CD4-positive, alpha-beta T cell (primary cell): Measurements from ENCODE around the gene SLC4A1. TPM values are rescaled to one million over a fixed set of nuclear protein-coding genes. Genes with fewer than 3 reads are reported as not detected.
A peak's percentile ranks its signal among the peaks of the same experiment; 100 is the strongest.

ENCODE experiments used
- ATAC-seq: fragments of 200-7000 bp; cut with Tn5 transposase; one replicate; pipeline ENCODE4 v1.10.0; 2022; ENCODE audit warnings: mild to moderate bottlenecking; ENCODE audit not compliant: poor library complexity
- CTCF ChIA-PET: fragments of 350-600 bp; sonication (Branson Sonifier 250); formaldehyde crosslinking; loops from one replicate; lab custom pipeline; 2021; ENCODE audit warnings: antibody characterized with exemption, inconsistent platforms; lab: Charles Lee
- POLR2A ChIA-PET: fragments of 350-600 bp; sonication (Branson Sonifier 250); formaldehyde crosslinking; loops from one replicate; lab custom pipeline; 2021; ENCODE audit warnings: antibody characterized with exemption, inconsistent platforms; lab: Charles Lee
- DNase-seq, 14 experiments: peaks; one replicate each; pipeline ENCODE4 v3.0.0-alpha.2; 2013 to 2020; ENCODE audit warnings: mixed read lengths in 2 of 14
- H3K27ac ChIP-seq, 2 donors: one replicate each; pipeline versions ENCODE4 v1.5.1 to v1.7.0; 2013; ENCODE audit warnings: low read length in 2 of 2, low read depth in 1 of 2, mild to moderate bottlenecking in 1 of 2
- H3K27me3 ChIP-seq, 2 experiments: 1 replicate in 1 of 2; 2 replicates in 1 of 2; pipeline versions ENCODE4 v1.6.1 to v1.7.0; 2013; ENCODE audit warnings: low read length in 2 of 2, control low read depth in 1 of 2, mild to moderate bottlenecking in 1 of 2, moderate library complexity in 1 of 2; ENCODE audit not compliant: insufficient read depth in 2 of 2, control insufficient read depth in 1 of 2
- H3K36me3 ChIP-seq: one replicate; pipeline ENCODE4 v1.6.1; 2013; ENCODE audit warnings: low read length, control low read depth; ENCODE audit not compliant: insufficient read depth
- H3K4me1 ChIP-seq: one replicate; pipeline ENCODE4 v1.6.1; 2013; ENCODE audit warnings: low read length, control low read depth; ENCODE audit not compliant: insufficient read depth
- H3K4me3 ChIP-seq: one replicate; pipeline ENCODE4 v1.5.1; 2013; ENCODE audit warnings: mild to moderate bottlenecking, low read length, moderate library complexity
- H3K9me3 ChIP-seq, 2 experiments: 1 replicate in 1 of 2; 2 replicates in 1 of 2; pipeline versions ENCODE4 v1.6.1 to v1.7.0; 2013; ENCODE audit warnings: low read length in 2 of 2, mild to moderate bottlenecking in 2 of 2, control low read depth in 1 of 2, moderate library complexity in 1 of 2; ENCODE audit not compliant: control insufficient read depth in 1 of 2, insufficient read depth in 1 of 2
- H3K27ac Mint-ChIP-seq: one replicate; pipeline ENCODE4 v1.8.0; 2020; ENCODE audit warnings: mixed read lengths
- H3K27me3 Mint-ChIP-seq: one replicate; pipeline ENCODE4 v1.8.0; 2021; ENCODE audit warnings: mixed read lengths
- H3K36me3 Mint-ChIP-seq: one replicate; pipeline ENCODE4 v1.8.0; 2021; ENCODE audit warnings: low read depth, mixed read lengths
- H3K4me1 Mint-ChIP-seq: one replicate; pipeline ENCODE4 v1.8.0; 2021; ENCODE audit warnings: low read depth, mixed read lengths
- H3K4me3 Mint-ChIP-seq: one replicate; pipeline ENCODE4 v1.8.0; 2020; ENCODE audit warnings: mild to moderate bottlenecking, mixed read lengths
- H3K9me3 Mint-ChIP-seq: one replicate; pipeline ENCODE4 v1.8.0; 2020; ENCODE audit warnings: mixed read lengths
- CTCF ChIP-seq: fragments of 200-600 bp; IDR thresholded peaks from one replicate; pipeline ENCODE4 v1.8.0; 2022; ENCODE audit warnings: antibody characterized with exemption, mild to moderate bottlenecking
- intact Hi-C, 2 experiments: fragments of 100-400 bp; cut with DNase I in 1 of 2; cut with micrococcal nuclease in 1 of 2; formaldehyde crosslinking; loops; one replicate each; pipeline versions ENCODE4 v1.15.1 to v1.9.0; 2023 to 2025; cut with DNase I, micrococcal nuclease
- total RNA-seq, 174 experiments: library from RNA in 2 of 174; stranded (reverse) in 2 of 174; gene quantifications; one replicate each; pipeline ENCODE4 v1.2.3 and lab custom pipeline; 2021 to 2026

SLC4A1 gene
- total RNA-seq, 2 experiments from 2014 or later, result not detected

- peak in 8 of 14 experiments; percentile 27 to 74 (median 50) for DNase-seq
- intact Hi-C loops, result no loop called here
- peaks cover 29% of the 10 kb centered on the region for H3K36me3 Mint-ChIP-seq
- H3K27ac Mint-ChIP-seq, result peak overlapping the region; percentile 92
- H3K27me3 Mint-ChIP-seq, result no peaks in the 10 kb centered on the region
- H3K27ac ChIP-seq, result peak overlapping the region; percentile 43 to 91
- POLR2A ChIA-PET, result interaction anchor here (0.6 to 10.5 kb wide), 19 partner anchors 8 to 1004 kb away, joined by 3 to 181 read pairs (median 10); partner anchors contain the start of genes ATXN7L3, GRN, RUNDC3A and SLC25A39
- peak overlapping the region; percentile 86 for H3K4me3 ChIP-seq
- no peaks in the 10 kb centered on the region for H3K9me3 ChIP-seq
- peak overlapping the region; percentile 95 for H3K4me3 Mint-ChIP-seq
- peaks cover 21% of the 10 kb centered on the region for H3K4me1 Mint-ChIP-seq
- H3K9me3 Mint-ChIP-seq, result no peaks in the 10 kb centered on the region
- no peak for TF ChIP-seq CTCF
- no peaks in the 10 kb centered on the region for H3K27me3 ChIP-seq
- H3K4me1 ChIP-seq, result peaks cover 26% of the 10 kb centered on the region
- ATAC-seq, result no peak
- CTCF ChIA-PET, result interaction anchor here (0.5 to 2.1 kb wide), 7 partner anchors 12 to 248 kb away, joined by 3 to 33 read pairs (median 5); partner anchors contain the start of gene HDAC5
- no peaks in the 10 kb centered on the region for H3K36me3 ChIP-seq
These were observed 45.6 kb downstream of the SLC4A1 start for GRCh38 chr17:44222112-44222869.

- peak overlapping the region; percentile 86 for H3K4me3 ChIP-seq
These were observed 46.1 kb downstream of the SLC4A1 start for GRCh38 chr17:44221862-44222111.

More at GRCh38 chr17:44221862-44222111, 46.1 kb downstream of the SLC4A1 start:
- ATAC-seq (no peak), DNase-seq (no peak)
- TF ChIP-seq CTCF, result no peak
- H3K9me3 Mint-ChIP-seq, result no peaks in the 10 kb centered on the region
- ChIA-PET POLR2A (interaction anchor here (0.6 to 10.5 kb wide), 22 partner anchors 9 to 1004 kb away, joined by 3 to 181 read pairs (median 10); partner anchors contain the start of genes ATXN7L3, GRN, HEXIM1 and HEXIM2), CTCF (interaction anchor here (0.5 to 2.5 kb wide), 10 partner anchors 12 to 249 kb away, joined by 3 to 33 read pairs (median 5); partner anchors contain the start of gene HDAC5)
- H3K27me3 Mint-ChIP-seq, result no peaks in the 10 kb centered on the region
- Histone ChIP-seq H3K4me1 (peaks cover 31% of the 10 kb centered on the region), H3K27ac (peak overlapping the region; percentile 43 to 91), H3K27me3 (no peaks in the 10 kb centered on the region), H3K9me3 (no peaks in the 10 kb centered on the region), H3K36me3 (no peaks in the 10 kb centered on the region)
- peaks cover 26% of the 10 kb centered on the region for H3K4me1 Mint-ChIP-seq
- intact Hi-C loops, result loop anchor here in 1 of 2 experiments (2.0 kb wide), 2 partner anchors 27 to 103 kb away; partner anchors contain the start of gene SLC25A39
- H3K36me3 Mint-ChIP-seq, result peaks cover 33% of the 10 kb centered on the region
- H3K4me3 Mint-ChIP-seq, result peak overlapping the region; percentile 95
- H3K27ac Mint-ChIP-seq, result peak overlapping the region; percentile 92
